GM18499 (cell line): ENCODE measurements around the gene ILRUN.
"Not testable (repeated sequence)": the region's sequence is repeated elsewhere in the genome, so short reads cannot be mapped to it uniquely, and the experiment has no call there.

ENCODE experiments used
- ATAC-seq: cut with Tn5 transposase; IDR thresholded peaks from one replicate; pipeline ENCODE4 v1.9.1; 2021; ENCODE audit warnings: moderate number of reproducible peaks; ENCODE audit not compliant: insufficient read depth, unreplicated experiment

The ILRUN gene

GRCh38 chr6:34697904-34698559, 1.5 kb upstream of the ILRUN start:
- no peak for ATAC-seq

- no peak for ATAC-seq
Observed at GRCh38 chr6:34697544-34697836, 923 bp upstream of the ILRUN start.

GRCh38 chr6:34696189-34696738, 303 bp downstream of the ILRUN start:
- no peak for ATAC-seq

- no peak for ATAC-seq
Observed at GRCh38 chr6:34695729-34696188, 808 bp downstream of the ILRUN start.

- ATAC-seq = no peak
Observed at GRCh38 chr6:34692280-34692679, 4.3 kb downstream of the ILRUN start.

GRCh38 chr6:34689742-34690141, 6.8 kb downstream of the ILRUN start:
- ATAC-seq = no peak

GRCh38 chr6:34688956-34689355, 7.6 kb downstream of the ILRUN start:
- no peak for ATAC-seq

- ATAC-seq = no peak
Observed at GRCh38 chr6:34684919-34685318, 11.6 kb downstream of the ILRUN start.

- ATAC-seq = no peak
Observed at GRCh38 chr6:34684364-34684763, 12.2 kb downstream of the ILRUN start.

GRCh38 chr6:34680802-34681515, 15.6 kb downstream of the ILRUN start:
- no peak for ATAC-seq

GRCh38 chr6:34680313-34680712, 16.3 kb downstream of the ILRUN start:
- ATAC-seq = not testable (repeated sequence)

- ATAC-seq = no peak
Observed at GRCh38 chr6:34679552-34680253, 16.9 kb downstream of the ILRUN start.

- ATAC-seq = no peak
Observed at GRCh38 chr6:34676140-34676539, 20.4 kb downstream of the ILRUN start.

GRCh38 chr6:34674930-34675329, 21.6 kb downstream of the ILRUN start:
- not testable (repeated sequence) for ATAC-seq

- no peak for ATAC-seq
Observed at GRCh38 chr6:34674268-34674639, 22.3 kb downstream of the ILRUN start.

- no peak for ATAC-seq
Observed at GRCh38 chr6:34673064-34673463, 23.5 kb downstream of the ILRUN start.

- no peak for ATAC-seq
Observed at GRCh38 chr6:34672657-34673043, 23.9 kb downstream of the ILRUN start.

GRCh38 chr6:34671801-34672656, 24.5 kb downstream of the ILRUN start:
- peak; percentile 40 for ATAC-seq

- ATAC-seq = no peak
Observed at GRCh38 chr6:34671367-34671766, 25.2 kb downstream of the ILRUN start.

- ATAC-seq = not testable (repeated sequence)
Observed at GRCh38 chr6:34668799-34669198, 27.8 kb downstream of the ILRUN start.
